Middle frontal gyrus (tissue), 1 donor: Measurements from ENCODE around the gene RAMP1.

ENCODE experiments used
- DNase-seq: peaks from one replicate; pipeline ENCODE4 v3.0.0-alpha.2; 2015; ENCODE audit warnings: low spot score; ENCODE audit errors: extremely low spot score

Gene RAMP1

GRCh38 chr2:237876532-237876931, 17.1 kb downstream of the RAMP1 start:
- no peak for DNase-seq

GRCh38 chr2:237876951-237877491, 17.6 kb downstream of the RAMP1 start:
- no peak for DNase-seq

GRCh38 chr2:237877576-237878307, 18.3 kb downstream of the RAMP1 start:
- no peak for DNase-seq

GRCh38 chr2:237878321-237879057, 19.1 kb downstream of the RAMP1 start:
- DNase-seq: no peak

- no peak for DNase-seq
Measured at GRCh38 chr2:237879058-237879430, 19.6 kb downstream of the RAMP1 start.

GRCh38 chr2:237879991-237880560, 20.7 kb downstream of the RAMP1 start:
- no peak for DNase-seq

- no peak for DNase-seq
Measured at GRCh38 chr2:237882510-237883481, 23.4 kb downstream of the RAMP1 start.

GRCh38 chr2:237883951-237884446, 24.6 kb downstream of the RAMP1 start:
- no peak for DNase-seq

GRCh38 chr2:237884681-237885080, 25.3 kb downstream of the RAMP1 start:
- DNase-seq: no peak

- no peak for DNase-seq
Measured at GRCh38 chr2:237885111-237885930, 25.9 kb downstream of the RAMP1 start.

GRCh38 chr2:237885931-237886684, 26.7 kb downstream of the RAMP1 start:
- DNase-seq: no peak

- DNase-seq: no peak
Measured at GRCh38 chr2:237886685-237887481, 27.5 kb downstream of the RAMP1 start.

- DNase-seq: no peak
Measured at GRCh38 chr2:237888389-237888788, 29.0 kb downstream of the RAMP1 start.

GRCh38 chr2:237889016-237889415, 29.6 kb downstream of the RAMP1 start:
- no peak for DNase-seq

GRCh38 chr2:237889811-237890210, 30.4 kb downstream of the RAMP1 start:
- no peak for DNase-seq

GRCh38 chr2:237892478-237892877, 33.1 kb downstream of the RAMP1 start:
- DNase-seq: no peak

- no peak for DNase-seq
Measured at GRCh38 chr2:237892984-237893595, 33.7 kb downstream of the RAMP1 start.

GRCh38 chr2:237894396-237894979, 35.1 kb downstream of the RAMP1 start:
- DNase-seq: no peak
